DMS79 treated with DMSO at 0.1 percent for 48 hours (cell line): ENCODE results near the gene GPR150.
A peak's percentile ranks its signal among the peaks of the same experiment; 100 is the strongest.
"Not testable (repeated sequence)": the region's sequence is repeated elsewhere in the genome, so short reads cannot be mapped to it uniquely, and the experiment has no call there.

Experiments used
- DNase-seq: peaks from one replicate; lab custom pipeline; 2025; lab: John Stamatoyannopoulos, UW

Gene GPR150

GRCh38 chr5:95623706-95624105 is 3.8 kb downstream of the GPR150 start:
- DNase-seq, result no peak

GRCh38 chr5:95624368-95624767 is 4.5 kb downstream of the GPR150 start:
- no peak for DNase-seq

- no peak for DNase-seq
These were observed 6.8 kb downstream of the GPR150 start for GRCh38 chr5:95626701-95627100.

GRCh38 chr5:95627971-95628810 is 8.3 kb downstream of the GPR150 start:
- no peak for DNase-seq

- DNase-seq, result no peak
These were observed 9.0 kb downstream of the GPR150 start for GRCh38 chr5:95628933-95629332.

GRCh38 chr5:95630394-95630917 is 10.6 kb downstream of the GPR150 start:
- DNase-seq, result no peak

GRCh38 chr5:95631255-95631958 is 11.5 kb downstream of the GPR150 start:
- DNase-seq, result no peak

GRCh38 chr5:95631991-95632675 is 12.2 kb downstream of the GPR150 start:
- no peak for DNase-seq

- not testable (repeated sequence) for DNase-seq
These were observed 13.1 kb downstream of the GPR150 start for GRCh38 chr5:95632942-95633341.

GRCh38 chr5:95633671-95634070 is 13.8 kb downstream of the GPR150 start:
- DNase-seq, result no peak

GRCh38 chr5:95634081-95634480 is 14.2 kb downstream of the GPR150 start:
- no peak for DNase-seq

- no peak for DNase-seq
These were observed 18.7 kb downstream of the GPR150 start for GRCh38 chr5:95638632-95639031.

- no peak for DNase-seq
These were observed 21.9 kb downstream of the GPR150 start for GRCh38 chr5:95641741-95642220.

GRCh38 chr5:95643152-95643551 is 23.3 kb downstream of the GPR150 start:
- DNase-seq, result no peak

- peak; percentile 72 for DNase-seq
These were observed 24.6 kb downstream of the GPR150 start for GRCh38 chr5:95644351-95645042.

GRCh38 chr5:95646226-95646568 is 26.3 kb downstream of the GPR150 start:
- DNase-seq, result not testable (repeated sequence)

GRCh38 chr5:95646569-95647431 is 26.9 kb downstream of the GPR150 start, which contains the start of gene RFESD:
TSS of gene RFESD (plus strand) at chr5:95646777. CDS start at chr5:95652272, 5,495 bp downstream.
- DNase-seq, result peak; percentile 73

- DNase-seq, result no peak
These were observed 28.3 kb downstream of the GPR150 start for GRCh38 chr5:95647886-95648860.

- DNase-seq, result no peak
These were observed 29.4 kb downstream of the GPR150 start for GRCh38 chr5:95649274-95649673.
